Kidney (tissue), 14 donors: ENCODE measurements around the gene WDR45B. TPM values are rescaled to one million over a fixed set of nuclear protein-coding genes. Genes with fewer than 3 reads are reported as not detected.

Source experiments
- DNase-seq, 5 donors: peaks; one replicate each; pipeline ENCODE4 v3.0.0-alpha.2; 2013 to 2020
- FAIRE-seq: peaks from 2 replicates; lab custom pipeline; 2012; peaks lifted over from hg19 to GRCh38; lab: Jason Lieb, UNC
- H3K27ac ChIP-seq, 2 donors: one replicate each; pipeline ENCODE4 v1.7.0; 2013; ENCODE audit warnings: low read depth in 2 of 2, low read length in 2 of 2, inconsistent platforms in 1 of 2
- H3K27me3 ChIP-seq: one replicate; pipeline ENCODE4 v1.7.1; 2013; ENCODE audit warnings: low read length, inconsistent platforms; ENCODE audit not compliant: control insufficient read depth, insufficient read depth
- H3K36me3 ChIP-seq, 3 donors: one replicate each; pipeline versions ENCODE4 v1.7.0 to v1.7.1; 2013; ENCODE audit warnings: low read length in 3 of 3, control low read depth in 1 of 3, inconsistent platforms in 1 of 3; ENCODE audit not compliant: insufficient read depth in 3 of 3, control insufficient read depth in 2 of 3
- H3K4me1 ChIP-seq, 3 donors: one replicate each; pipeline versions ENCODE4 v1.7.0 to v1.7.1; 2013; ENCODE audit warnings: low read length in 3 of 3, inconsistent platforms in 1 of 3, low read depth in 1 of 3; ENCODE audit not compliant: control insufficient read depth in 2 of 3, insufficient read depth in 2 of 3
- H3K4me3 ChIP-seq, 3 donors: one replicate each; pipeline versions ENCODE4 v1.7.0 to v1.8.1; 2013; ENCODE audit warnings: low read length in 3 of 3, control low read depth in 1 of 3, inconsistent platforms in 1 of 3
- H3K9ac ChIP-seq, 3 donors: one replicate each; pipeline versions ENCODE4 v1.7.0 to v1.7.1; 2013; ENCODE audit warnings: low read length in 3 of 3, control low read depth in 1 of 3, inconsistent platforms in 1 of 3
- H3K9me3 ChIP-seq, 3 donors: one replicate each; pipeline versions ENCODE4 v1.7.0 to v1.7.1; 2013; ENCODE audit warnings: low read length in 3 of 3, control low read depth in 1 of 3, inconsistent platforms in 1 of 3; ENCODE audit not compliant: control insufficient read depth in 2 of 3, insufficient read depth in 1 of 3
- CTCF ChIP-seq: IDR thresholded peaks from 3 replicates; pipeline ENCODE4 v1.5.1; 2012; ENCODE audit warnings: mild to moderate bottlenecking, moderate library complexity, borderline replicate concordance; ENCODE audit not compliant: insufficient read depth; ENCODE audit errors: extremely low read depth
- intact Hi-C: fragments of 100-400 bp; cut with DNase I; formaldehyde crosslinking; loops from one replicate; pipeline ENCODE4 v1.11.1; 2022
- polyA plus RNA-seq: library from polyadenylated mRNA; stranded (reverse); fragments of 350-450 nt; fragmentation: Illumina TruSeq; extraction: RNeasy Lipid Tissue Mini Kit (QIAGEN cat#74804); gene quantifications from one replicate; pipeline ENCODE4 v1.2.3, GENCODE V29; 2014; ENCODE audit warnings: low read depth, low replicate concordance; ENCODE audit not compliant: insufficient read depth
- total RNA-seq: library from RNA; stranded (reverse); fragmentation: NEBNext Ultra II Directional; extraction: Animal tissue kit (Norgen Biotek cat#: 25700); gene quantifications from one replicate; pipeline ENCODE4 v1.2.1, GENCODE V29; 2021
- donor health status: control.
- donor health status: control.
- donor health status: control.
- donor health status: control.
- donor health status: control.
- donor health status: DM: yes; HTN: yes; CAD: no.
- donor health status: Normal renal cell carcinoma (clear cell type).

WDR45B gene
- total and polyA plus RNA-seq, 2 donors from 2014 or later, result 64.7 to 65.4 TPM

GRCh38 chr17:82603981-82604448, 44.2 kb downstream of the WDR45B start:
- peaks cover 0 to 23% (median 13%) of the 10 kb centered on the region in 3 donors for H3K36me3 ChIP-seq
- peak overlapping the region; percentile 44 to 66 for H3K27ac ChIP-seq
- no peak for TF ChIP-seq CTCF
- intact Hi-C loops, result no loop called here
- FAIRE-seq, result no peak
- H3K4me1 ChIP-seq, result peaks cover 6 to 9% (median 6%) of the 10 kb centered on the region in 3 donors
- no peak overlapping the region for H3K9ac ChIP-seq
- H3K4me3 ChIP-seq, result peak overlapping the region in 2 of 3 donors; percentile 1 to 26
- H3K27me3 ChIP-seq, result no peaks in the 10 kb centered on the region
- no peaks in the 10 kb centered on the region for H3K9me3 ChIP-seq
- DNase-seq, result peak in 4 of 5 donors; percentile 47 to 89 (median 68)

DNA sequence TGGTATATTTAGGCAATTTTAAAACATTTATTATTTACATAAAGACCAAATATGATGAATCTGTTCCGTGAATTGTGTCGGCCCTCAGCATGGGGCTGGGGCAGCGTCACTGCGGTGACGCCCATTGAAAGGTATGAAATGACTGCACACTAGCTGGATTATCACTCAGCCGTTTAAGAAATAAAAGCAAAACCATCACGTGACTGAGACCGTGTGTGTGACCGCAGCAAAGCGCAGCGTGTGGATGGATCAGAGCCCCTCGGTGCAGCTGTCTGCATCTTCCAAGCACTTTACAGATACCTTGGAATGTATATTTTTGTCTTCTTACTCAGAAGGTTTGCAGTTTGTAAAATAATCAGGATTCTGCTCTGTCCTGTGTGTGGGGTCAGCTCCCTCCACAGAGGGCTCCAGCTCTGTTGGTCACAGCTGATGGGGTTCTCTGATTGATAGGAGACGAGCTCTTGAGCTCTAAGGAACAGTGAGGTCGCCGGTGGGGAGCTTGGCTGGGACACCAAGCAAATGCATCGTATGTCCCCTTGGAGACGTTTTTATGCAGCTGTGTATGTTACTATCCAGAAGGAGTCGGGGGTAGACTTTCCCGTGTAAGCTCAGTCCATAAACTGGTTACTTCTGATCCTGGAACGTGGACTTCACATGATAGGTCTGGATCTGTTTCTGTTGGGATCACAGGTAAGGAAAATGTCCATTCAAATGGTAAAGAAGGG, 45.1 kb downstream of the WDR45B start:
- H3K9me3 ChIP-seq, result no peaks in the 10 kb centered on the region
- FAIRE-seq (no peak), DNase-seq (no peak)
- H3K27me3 ChIP-seq, result no peaks in the 10 kb centered on the region
- peaks cover 6 to 9% (median 6%) of the 10 kb centered on the region in 3 donors for H3K4me1 ChIP-seq
- no peak for TF ChIP-seq CTCF
- H3K9ac ChIP-seq, result no peak overlapping the region
- peak overlapping the region in 1 of 3 donors; percentile 26 for H3K4me3 ChIP-seq
- peaks cover 0 to 23% (median 16%) of the 10 kb centered on the region in 3 donors for H3K36me3 ChIP-seq
- intact Hi-C loops, result no loop called here
- peak overlapping the region; percentile 44 to 66 for H3K27ac ChIP-seq

GRCh38 chr17:82602487-82602886, 45.8 kb downstream of the WDR45B start:
- DNase-seq (no peak), FAIRE-seq (no peak)
- no peak overlapping the region for H3K9ac ChIP-seq

More at GRCh38 chr17:82602487-82602886, 45.8 kb downstream of the WDR45B start:
- Histone ChIP-seq H3K27ac (peak overlapping the region in 1 of 2 donors; percentile 32), H3K4me1 (peaks cover 6 to 9% (median 6%) of the 10 kb centered on the region in 3 donors), H3K36me3 (peaks cover 0 to 23% (median 16%) of the 10 kb centered on the region in 3 donors), H3K9me3 (no peaks in the 10 kb centered on the region), H3K4me3 (no peak overlapping the region), H3K27me3 (no peaks in the 10 kb centered on the region)
- TF ChIP-seq CTCF, result no peak
- intact Hi-C loops, result no loop called here
